ENCODE results near the gene LFNG. TPM values are rescaled to one million over a fixed set of nuclear protein-coding genes. Genes with fewer than 3 reads are reported as not detected.

Gene LFNG
- total and polyA plus RNA-seq, 2 donors (not counting 1 experiment from before 2014, with no cell fraction given), result 73.3 to 208 TPM

- Histone ChIP-seq H3K9me3 (ENCODE audit: control extremely low read depth in 1 of 3, control insufficient read depth in 2 of 3, insufficient read depth in 1 of 3, low read length in 2 of 3) (peaks cover 0 to 13% (median 0%) of the 10 kb centered on the region in 3 donors), H3K4me3 (ENCODE audit: control extremely low read depth in 1 of 5, extremely low read depth in 1 of 5, insufficient read depth in 1 of 5, low read depth in 2 of 5, low read length in 4 of 5) (no peak overlapping the region), H4K20me1 (ENCODE audit: control insufficient read depth, insufficient read depth, low read length, poor library complexity, severe bottlenecking) (no peaks in the 10 kb centered on the region), H3K27ac (ENCODE audit: low read length in 2 of 2) (no peak overlapping the region), H3K36me3 (replicated peaks in 1 of 2; ENCODE audit: control extremely low read depth in 1 of 2, control insufficient read depth in 1 of 2, extremely low read depth in 1 of 2, insufficient read depth in 2 of 2, low read length in 1 of 2) (no peaks in the 10 kb centered on the region), H3K9ac (ENCODE audit: low read length) (no peak overlapping the region), H3K4me2 (replicated peaks; ENCODE audit: low read depth, low read length, poor library complexity, severe bottlenecking) (no peak overlapping the region), H3K4me1 (ENCODE audit: control insufficient read depth in 2 of 2, insufficient read depth in 2 of 2, low read length in 2 of 2) (peaks cover 0 to 6% of the 10 kb centered on the region in 2 donors), H2AFZ (ENCODE audit: insufficient read depth, low read depth, low read length, poor library complexity, severe bottlenecking) (no peak overlapping the region), H3K27me3 (replicated peaks in 1 of 4; ENCODE audit: control extremely low read depth in 1 of 4, control insufficient read depth in 3 of 4, insufficient read depth in 4 of 4, low read length in 3 of 4) (peaks cover 0 to 34% (median 2%) of the 10 kb centered on the region in 4 experiments), H3K79me2 (ENCODE audit: control insufficient read depth, insufficient read depth, low read length) (no peaks in the 10 kb centered on the region)
- Mint-ChIP-seq H3K9me3 (ENCODE audit: insufficient read depth) (no peaks in the 10 kb centered on the region), H3K4me1 (peaks cover 2% of the 10 kb centered on the region), H3K4me3 (no peak overlapping the region), H3K27ac (no peak overlapping the region), H3K27me3 (peaks cover 10% of the 10 kb centered on the region)
- ATAC-seq (ENCODE audit: low read depth) (no peak), DNase-seq (no peak)
- intact Hi-C loops (cut with micrococcal nuclease), result no loop called here
- POLR2A ChIA-PET, result no interaction called here
- 79% methylated on average over 2 of the region's 2 CpGs for WGBS (ENCODE audit: insufficient coverage)
- TF ChIP-seq, protein P1, sequence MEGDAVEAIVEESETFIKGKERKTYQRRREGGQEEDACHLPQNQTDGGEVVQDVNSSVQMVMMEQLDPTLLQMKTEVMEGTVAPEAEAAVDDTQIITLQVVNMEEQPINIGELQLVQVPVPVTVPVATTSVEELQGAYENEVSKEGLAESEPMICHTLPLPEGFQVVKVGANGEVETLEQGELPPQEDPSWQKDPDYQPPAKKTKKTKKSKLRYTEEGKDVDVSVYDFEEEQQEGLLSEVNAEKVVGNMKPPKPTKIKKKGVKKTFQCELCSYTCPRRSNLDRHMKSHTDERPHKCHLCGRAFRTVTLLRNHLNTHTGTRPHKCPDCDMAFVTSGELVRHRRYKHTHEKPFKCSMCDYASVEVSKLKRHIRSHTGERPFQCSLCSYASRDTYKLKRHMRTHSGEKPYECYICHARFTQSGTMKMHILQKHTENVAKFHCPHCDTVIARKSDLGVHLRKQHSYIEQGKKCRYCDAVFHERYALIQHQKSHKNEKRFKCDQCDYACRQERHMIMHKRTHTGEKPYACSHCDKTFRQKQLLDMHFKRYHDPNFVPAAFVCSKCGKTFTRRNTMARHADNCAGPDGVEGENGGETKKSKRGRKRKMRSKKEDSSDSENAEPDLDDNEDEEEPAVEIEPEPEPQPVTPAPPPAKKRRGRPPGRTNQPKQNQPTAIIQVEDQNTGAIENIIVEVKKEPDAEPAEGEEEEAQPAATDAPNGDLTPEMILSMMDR (IDR thresholded peaks at IDR 0.05), result no peak
- no peak for TF ChIP-seq EZH2 (IDR thresholded peaks at IDR 0.05; ENCODE audit: borderline replicate concordance, insufficient read depth, low read depth, low read length, poor library complexity, severe bottlenecking)
- CTCF ChIA-PET, result no interaction called here
Observed at GRCh38 chr7:2492038-2492437, 27.5 kb upstream of the LFNG start.

- Mint-ChIP-seq H3K4me3 (no peak overlapping the region), H3K9me3 (ENCODE audit: insufficient read depth) (no peaks in the 10 kb centered on the region), H3K27me3 (peaks cover 15% of the 10 kb centered on the region), H3K27ac (peak overlapping the region; percentile 17), H3K4me1 (peaks cover 6% of the 10 kb centered on the region)
- H3K79me2 ChIP-seq (ENCODE audit: control insufficient read depth, insufficient read depth, low read length), result no peaks in the 10 kb centered on the region
- H3K27me3 ChIP-seq (replicated peaks in 1 of 4; ENCODE audit: control extremely low read depth in 1 of 4, control insufficient read depth in 3 of 4, insufficient read depth in 4 of 4, low read length in 3 of 4), result peaks cover 0 to 36% (median 10%) of the 10 kb centered on the region in 4 experiments
- peaks cover 0 to 14% (median 0%) of the 10 kb centered on the region in 3 donors for H3K9me3 ChIP-seq (ENCODE audit: control extremely low read depth in 1 of 3, control insufficient read depth in 2 of 3, insufficient read depth in 1 of 3, low read length in 2 of 3)
- CTCF ChIA-PET, result no interaction called here
- H2AFZ ChIP-seq (ENCODE audit: insufficient read depth, low read depth, low read length, poor library complexity, severe bottlenecking), result no peak overlapping the region
- H3K27ac ChIP-seq (ENCODE audit: low read length in 2 of 2), result no peak overlapping the region
- POLR2A ChIA-PET, result no interaction called here
- H3K4me2 ChIP-seq (replicated peaks; ENCODE audit: low read depth, low read length, poor library complexity, severe bottlenecking), result no peak overlapping the region
- WGBS (ENCODE audit: insufficient coverage), result 77% methylated on average over 7 of the region's 11 CpGs
- intact Hi-C loops (cut with micrococcal nuclease), result no loop called here
- no peaks in the 10 kb centered on the region for H3K36me3 ChIP-seq (replicated peaks in 1 of 2; ENCODE audit: control extremely low read depth in 1 of 2, control insufficient read depth in 1 of 2, extremely low read depth in 1 of 2, insufficient read depth in 2 of 2, low read length in 1 of 2)
- no peak overlapping the region for H3K9ac ChIP-seq (ENCODE audit: low read length)
- H3K4me1 ChIP-seq (ENCODE audit: control insufficient read depth in 2 of 2, insufficient read depth in 2 of 2, low read length in 2 of 2), result peaks cover 9 to 18% of the 10 kb centered on the region in 2 donors
- H4K20me1 ChIP-seq (ENCODE audit: control insufficient read depth, insufficient read depth, low read length, poor library complexity, severe bottlenecking), result no peaks in the 10 kb centered on the region
- DNase-seq (no peak), ATAC-seq (ENCODE audit: low read depth) (no peak)
- TF ChIP-seq EZH2 (IDR thresholded peaks at IDR 0.05; ENCODE audit: borderline replicate concordance, insufficient read depth, low read depth, low read length, poor library complexity, severe bottlenecking), result no peak
- TF ChIP-seq, protein P1 (IDR thresholded peaks at IDR 0.05), result no peak
- H3K4me3 ChIP-seq (ENCODE audit: control extremely low read depth in 1 of 5, extremely low read depth in 1 of 5, insufficient read depth in 1 of 5, low read depth in 2 of 5, low read length in 4 of 5), result no peak overlapping the region
Observed at GRCh38 chr7:2493205-2494164, 26.1 kb upstream of the LFNG start.

Measured in B cell (primary cell).